ENCODE results near the gene PPP3CA. TPM values are rescaled to one million over a fixed set of nuclear protein-coding genes. Genes with fewer than 3 reads are reported as not detected.
A peak's percentile ranks its signal among the peaks of the same experiment; 100 is the strongest.

PPP3CA gene
- total RNA-seq, 1 experiment from 2014 or later, result 129 TPM

DNA sequence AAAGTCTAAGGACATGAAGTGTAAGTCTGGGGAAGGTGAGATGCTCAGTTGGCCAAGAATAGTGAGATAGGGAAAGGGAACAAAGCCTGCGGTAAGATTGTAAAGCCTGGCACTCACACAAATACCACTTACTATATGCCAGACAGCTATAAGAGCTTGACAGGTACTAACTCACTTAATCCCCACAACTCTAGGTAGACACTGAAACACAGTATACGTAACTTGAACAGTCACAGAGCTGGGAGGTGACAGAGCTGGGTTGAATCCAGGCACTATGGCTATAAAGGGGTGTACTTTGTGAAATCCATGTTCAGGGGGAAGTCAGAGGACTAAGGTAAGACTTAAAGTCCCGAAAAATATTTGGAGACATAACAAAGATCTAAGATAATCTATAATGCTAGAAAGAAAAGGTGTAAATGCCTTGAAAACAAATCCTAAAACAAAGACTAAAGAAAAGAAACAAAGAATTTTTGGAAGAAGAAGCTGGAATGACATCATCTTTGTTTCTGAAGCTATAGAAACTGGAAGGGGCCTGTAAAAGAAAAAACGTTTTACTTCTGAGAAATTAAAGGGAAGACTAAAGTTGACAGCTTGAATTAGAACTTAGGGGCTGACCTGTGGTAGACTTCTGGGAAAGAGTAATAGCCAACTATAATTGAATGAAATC is 172.5 kb downstream of the PPP3CA start:
- peaks cover 42% of the 10 kb centered on the region for H3K4me1 ChIP-seq (ENCODE audit: insufficient read depth, low read length, poor library complexity, severe bottlenecking)
- POLR2A ChIA-PET (ENCODE audit: low non-redundant PET), result no interaction called here
- TF ChIP-seq, protein P1, sequence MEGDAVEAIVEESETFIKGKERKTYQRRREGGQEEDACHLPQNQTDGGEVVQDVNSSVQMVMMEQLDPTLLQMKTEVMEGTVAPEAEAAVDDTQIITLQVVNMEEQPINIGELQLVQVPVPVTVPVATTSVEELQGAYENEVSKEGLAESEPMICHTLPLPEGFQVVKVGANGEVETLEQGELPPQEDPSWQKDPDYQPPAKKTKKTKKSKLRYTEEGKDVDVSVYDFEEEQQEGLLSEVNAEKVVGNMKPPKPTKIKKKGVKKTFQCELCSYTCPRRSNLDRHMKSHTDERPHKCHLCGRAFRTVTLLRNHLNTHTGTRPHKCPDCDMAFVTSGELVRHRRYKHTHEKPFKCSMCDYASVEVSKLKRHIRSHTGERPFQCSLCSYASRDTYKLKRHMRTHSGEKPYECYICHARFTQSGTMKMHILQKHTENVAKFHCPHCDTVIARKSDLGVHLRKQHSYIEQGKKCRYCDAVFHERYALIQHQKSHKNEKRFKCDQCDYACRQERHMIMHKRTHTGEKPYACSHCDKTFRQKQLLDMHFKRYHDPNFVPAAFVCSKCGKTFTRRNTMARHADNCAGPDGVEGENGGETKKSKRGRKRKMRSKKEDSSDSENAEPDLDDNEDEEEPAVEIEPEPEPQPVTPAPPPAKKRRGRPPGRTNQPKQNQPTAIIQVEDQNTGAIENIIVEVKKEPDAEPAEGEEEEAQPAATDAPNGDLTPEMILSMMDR (conservative IDR thresholded peaks at IDR 0.05; ENCODE audit: low read depth, low read length), result no peak
- BruUV-seq (replicated peaks), result no TSS peak
- H3K4me3 ChIP-seq (ENCODE audit: low read depth, low read length, poor library complexity, severe bottlenecking), result no peak overlapping the region
- no peaks in the 10 kb centered on the region for H3K36me3 ChIP-seq (ENCODE audit: insufficient read depth, low read length, poor library complexity, severe bottlenecking)
- H3K9me3 ChIP-seq (ENCODE audit: low read depth, low read length, poor library complexity, severe bottlenecking), result no peaks in the 10 kb centered on the region
- no peak overlapping the region for H3K27ac ChIP-seq (ENCODE audit: low read depth, low read length, poor library complexity, severe bottlenecking)
- no peaks in the 10 kb centered on the region for H3K27me3 ChIP-seq (replicated peaks; ENCODE audit: insufficient read depth, low read depth, low read length, poor library complexity)
- CTCF ChIA-PET, result no interaction called here
- intact Hi-C loops (cut with micrococcal nuclease; ENCODE audit: unreplicated experiment), result loop anchor here (5.0 kb wide), 4 partner anchors 147 to 557 kb away; partner anchors contain the start of gene PPP3CA
- no peak for DNase-seq (ENCODE audit: low spot score)

DNA sequence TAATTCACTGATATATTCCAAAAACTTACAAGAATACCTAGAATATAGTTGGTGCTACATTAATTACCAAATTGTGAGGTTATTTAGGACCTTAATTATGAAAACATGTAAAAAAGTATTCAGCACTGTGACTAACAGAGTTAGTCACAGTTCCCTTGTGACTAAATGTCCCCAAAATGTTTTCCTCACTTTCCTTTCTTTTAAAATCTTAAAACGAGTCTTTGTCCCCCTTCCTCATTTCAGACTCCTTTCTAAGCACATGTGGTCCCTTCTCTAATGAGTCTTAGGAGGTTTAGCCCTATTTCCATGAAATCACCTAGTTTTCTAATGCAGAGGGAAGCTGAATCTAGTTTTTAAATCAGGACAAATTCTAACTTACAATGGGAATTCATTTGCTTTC is 175.0 kb downstream of the PPP3CA start:
- DNase-seq (ENCODE audit: low spot score), result no peak
- peaks cover 48% of the 10 kb centered on the region for H3K4me1 ChIP-seq (ENCODE audit: insufficient read depth, low read length, poor library complexity, severe bottlenecking)
- ChIA-PET CTCF (no interaction called here), POLR2A (ENCODE audit: low non-redundant PET) (no interaction called here)
- intact Hi-C loops (cut with micrococcal nuclease; ENCODE audit: unreplicated experiment), result loop anchor here (5.0 kb wide), 3 partner anchors 150 to 560 kb away; partner anchors contain the start of gene PPP3CA
- no peaks in the 10 kb centered on the region for H3K27me3 ChIP-seq (replicated peaks; ENCODE audit: insufficient read depth, low read depth, low read length, poor library complexity)
- BruUV-seq (replicated peaks), result no TSS peak
- TF ChIP-seq EZH2 (IDR thresholded peaks at IDR 0.05; ENCODE audit: borderline replicate concordance, low read depth, low read length, poor library complexity, severe bottlenecking), result no peak
- TF ChIP-seq, protein P1 (conservative IDR thresholded peaks at IDR 0.05; ENCODE audit: low read depth, low read length), result no peak
- H3K36me3 ChIP-seq (ENCODE audit: insufficient read depth, low read length, poor library complexity, severe bottlenecking), result no peaks in the 10 kb centered on the region
- H3K9me3 ChIP-seq (ENCODE audit: low read depth, low read length, poor library complexity, severe bottlenecking), result no peaks in the 10 kb centered on the region
- no peak overlapping the region for H3K4me3 ChIP-seq (ENCODE audit: low read depth, low read length, poor library complexity, severe bottlenecking)
- peak overlapping the region; percentile 26 for H3K27ac ChIP-seq (ENCODE audit: low read depth, low read length, poor library complexity, severe bottlenecking)

DNA sequence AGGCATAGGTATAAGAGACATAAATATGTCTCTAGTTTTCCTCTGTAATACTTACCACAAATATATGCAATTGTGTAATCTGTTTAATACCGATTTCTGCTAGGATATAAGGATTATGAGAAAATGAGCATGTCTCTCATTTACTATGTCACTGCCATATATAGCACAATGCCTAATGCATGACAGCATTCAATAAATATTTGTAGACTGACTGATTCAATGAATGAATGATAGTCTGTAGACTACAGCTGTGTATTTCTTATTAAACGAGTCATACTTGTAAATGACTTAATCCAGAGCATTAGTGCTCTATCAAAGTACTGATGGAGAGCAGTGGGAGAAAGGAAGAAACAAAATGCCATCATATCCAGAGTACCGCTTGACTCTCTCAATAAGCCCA is 175.6 kb downstream of the PPP3CA start:
- intact Hi-C loops (cut with micrococcal nuclease; ENCODE audit: unreplicated experiment), result loop anchor here (5.0 kb wide), 3 partner anchors 151 to 561 kb away; partner anchors contain the start of gene PPP3CA
- POLR2A ChIA-PET (ENCODE audit: low non-redundant PET), result no interaction called here
- TF ChIP-seq EZH2 (IDR thresholded peaks at IDR 0.05; ENCODE audit: borderline replicate concordance, low read depth, low read length, poor library complexity, severe bottlenecking), result no peak
- TF ChIP-seq, protein P1 (conservative IDR thresholded peaks at IDR 0.05; ENCODE audit: low read depth, low read length), result no peak
- BruUV-seq (replicated peaks), result no TSS peak
- peak; percentile 58 for DNase-seq (ENCODE audit: low spot score)
- Histone ChIP-seq H3K36me3 (ENCODE audit: insufficient read depth, low read length, poor library complexity, severe bottlenecking) (no peaks in the 10 kb centered on the region), H3K4me1 (ENCODE audit: insufficient read depth, low read length, poor library complexity, severe bottlenecking) (peaks cover 44% of the 10 kb centered on the region), H3K27ac (ENCODE audit: low read depth, low read length, poor library complexity, severe bottlenecking) (no peak overlapping the region), H3K4me3 (ENCODE audit: low read depth, low read length, poor library complexity, severe bottlenecking) (no peak overlapping the region), H3K9me3 (ENCODE audit: low read depth, low read length, poor library complexity, severe bottlenecking) (no peaks in the 10 kb centered on the region), H3K27me3 (replicated peaks; ENCODE audit: insufficient read depth, low read depth, low read length, poor library complexity) (no peaks in the 10 kb centered on the region)
- CTCF ChIA-PET, result no interaction called here

All from A673 (cell line).